CD4-positive, alpha-beta T cell treated with Interleukin-12 subunit alpha and Interleukin-12 subunit beta, for 1 hour (primary cell): ENCODE results near the gene NOM1.

ENCODE experiments used
- DNase-seq: peaks from one replicate; pipeline ENCODE4 v3.0.0-alpha.2; 2020

Gene NOM1

GRCh38 chr7:156984174-156984891, 34.8 kb downstream of the NOM1 start:
- no peak for DNase-seq

- no peak for DNase-seq
Measured at GRCh38 chr7:156985101-156985992, 35.8 kb downstream of the NOM1 start.

- DNase-seq: no peak
Measured at GRCh38 chr7:156986378-156986777, 36.9 kb downstream of the NOM1 start.

- DNase-seq: no peak
Measured at GRCh38 chr7:156988343-156989185, 39.1 kb downstream of the NOM1 start.

- no peak for DNase-seq
Measured at GRCh38 chr7:156989766-156990535, 40.4 kb downstream of the NOM1 start.

- no peak for DNase-seq
Measured at GRCh38 chr7:156993021-156993924, 43.8 kb downstream of the NOM1 start.

GRCh38 chr7:156993925-156994235, 44.4 kb downstream of the NOM1 start:
- no peak for DNase-seq

GRCh38 chr7:156994417-156994816, 44.9 kb downstream of the NOM1 start:
- DNase-seq: no peak

GRCh38 chr7:156998988-156999957, 49.8 kb downstream of the NOM1 start:
- DNase-seq: no peak

- DNase-seq: no peak
Measured at GRCh38 chr7:156999958-157000726, 50.6 kb downstream of the NOM1 start.

- no peak for DNase-seq
Measured at GRCh38 chr7:157000741-157001653, 51.5 kb downstream of the NOM1 start.

GRCh38 chr7:157001920-157002818, 52.7 kb downstream of the NOM1 start:
- DNase-seq: no peak

GRCh38 chr7:157002819-157003421, 53.4 kb downstream of the NOM1 start:
- no peak for DNase-seq

GRCh38 chr7:157003445-157003755, 53.9 kb downstream of the NOM1 start:
- no peak for DNase-seq

GRCh38 chr7:157003756-157004520, 54.4 kb downstream of the NOM1 start:
- DNase-seq: no peak
